ENCODE results near the gene IQSEC3.

GRCh38 chr12:202081-202731 lies 135.6 kb downstream of the IQSEC3 start:
- TF ChIP-seq CTCF (IDR thresholded peaks at IDR 0.05 in 4 of 5, conservative IDR thresholded peaks at IDR 0.05 in 1 of 5) (no peak), POLR2A (IDR thresholded peaks at IDR 0.05) (no peak)
